ENCODE data around the gene ZNF638. TPM values are rescaled to one million over a fixed set of nuclear protein-coding genes. Genes with fewer than 3 reads are reported as not detected.

ZNF638 gene
- total RNA-seq, 1 experiment from 2014 or later: 106 TPM

DNA sequence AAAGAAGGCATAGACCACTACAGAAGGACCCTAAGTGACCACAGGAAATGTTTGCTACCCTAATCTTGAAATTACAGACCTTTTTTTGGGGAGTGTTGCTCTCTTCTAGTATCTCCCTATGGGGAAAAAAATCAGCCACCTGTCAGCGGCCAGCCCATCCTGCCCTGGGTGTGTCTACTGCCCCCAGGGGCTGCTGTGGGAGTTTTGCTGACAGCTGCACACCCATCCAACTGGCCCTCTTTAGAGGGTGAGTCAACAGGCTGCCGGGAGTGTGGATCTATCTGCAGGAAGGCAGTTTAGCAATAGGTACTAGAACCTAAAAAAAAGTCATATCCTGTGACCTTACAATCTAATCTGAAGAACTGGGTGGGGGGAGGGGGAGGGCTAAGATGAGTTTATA is 121.0 kb downstream of the ZNF638 start:
- no peak for DNase-seq (ENCODE audit: low spot score)
- in situ Hi-C loops (cut with HindIII; ENCODE audit: low sequenced_read_pairs): no loop called here

DNA sequence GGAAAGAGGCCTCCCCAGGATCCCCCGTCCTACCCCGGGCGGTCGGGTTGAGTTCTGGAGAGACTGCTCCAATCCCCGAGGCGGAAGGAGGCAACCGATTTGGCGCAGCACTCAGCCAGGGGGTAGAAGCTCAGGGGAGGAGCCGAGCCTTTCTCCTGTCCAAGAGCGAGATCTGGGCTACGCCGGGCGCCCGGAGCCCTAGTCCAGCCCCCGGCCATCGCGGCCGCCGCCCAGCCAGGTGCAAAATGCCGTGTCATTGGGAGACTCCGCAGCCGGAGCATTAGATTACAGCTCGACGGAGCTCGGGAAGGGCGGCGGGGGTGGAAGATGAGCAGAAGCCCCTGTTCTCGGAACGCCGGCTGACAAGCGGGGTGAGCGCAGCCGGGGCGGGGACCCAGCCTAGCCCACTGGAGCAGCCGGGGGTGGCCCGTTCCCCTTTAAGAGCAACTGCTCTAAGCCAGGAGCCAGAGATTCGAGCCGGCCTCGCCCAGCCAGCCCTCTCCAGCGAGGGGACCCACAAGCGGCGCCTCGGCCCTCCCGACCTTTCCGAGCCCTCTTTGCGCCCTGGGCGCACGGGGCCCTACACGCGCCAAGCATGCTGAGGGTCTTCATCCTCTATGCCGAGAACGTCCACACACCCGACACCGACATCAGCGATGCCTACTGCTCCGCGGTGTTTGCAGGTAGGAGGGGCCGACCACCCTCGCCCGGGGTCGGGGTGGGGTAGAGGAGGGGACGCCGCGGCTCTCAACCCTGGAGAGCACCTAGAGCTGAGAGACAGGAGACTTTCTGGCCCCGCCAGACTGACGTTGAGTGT is 122.0 kb downstream of the ZNF638 start, which contains the start of gene DYSF:
Gene DYSF (plus strand): TSS at position 158 of the 817 bp plus-strand sequence.
- peak; percentile 34 for DNase-seq (ENCODE audit: low spot score)
- in situ Hi-C loops (cut with HindIII; ENCODE audit: low sequenced_read_pairs): no loop called here

DNA sequence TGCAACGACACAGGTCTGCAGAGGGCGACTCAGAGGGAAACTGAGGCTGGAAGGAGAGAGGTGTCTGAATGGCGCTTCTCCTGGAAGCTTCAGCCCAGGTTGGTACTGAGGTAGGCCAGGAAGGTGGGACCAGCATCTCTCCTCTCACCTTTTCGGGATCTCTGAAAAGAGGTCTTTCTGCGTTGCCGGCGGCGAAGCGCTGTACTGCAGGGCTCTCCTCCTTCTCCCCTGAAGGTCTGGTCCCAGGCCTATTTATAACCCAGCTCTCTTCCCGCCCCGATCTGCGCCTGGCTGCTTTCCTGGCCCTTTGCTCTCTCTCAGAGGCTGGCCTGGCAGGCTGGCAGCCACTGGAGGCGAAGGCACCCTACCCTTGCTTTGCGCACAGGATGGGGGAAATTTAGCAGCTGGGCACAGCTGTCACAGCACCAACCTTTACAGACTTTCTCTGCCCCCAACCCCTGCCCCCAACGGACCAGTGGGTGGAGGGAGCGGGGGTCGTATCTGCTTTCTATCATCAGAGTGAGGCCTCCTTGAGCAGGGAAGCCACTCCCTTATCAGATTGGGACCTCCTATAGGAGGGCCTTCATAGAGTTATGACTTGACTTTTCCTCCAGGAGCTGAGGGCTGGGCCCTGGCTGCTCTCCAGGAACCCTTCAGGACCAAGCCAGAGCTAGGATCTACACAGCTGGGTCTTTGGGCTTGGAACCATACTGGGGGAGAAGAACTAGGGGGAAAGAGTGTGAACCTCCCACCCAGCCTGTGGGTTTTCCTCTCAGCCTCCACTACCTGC is 122.8 kb downstream of the ZNF638 start:
- peak; percentile 55 for DNase-seq (ENCODE audit: low spot score)
- in situ Hi-C loops (cut with HindIII; ENCODE audit: low sequenced_read_pairs): no loop called here

DNA sequence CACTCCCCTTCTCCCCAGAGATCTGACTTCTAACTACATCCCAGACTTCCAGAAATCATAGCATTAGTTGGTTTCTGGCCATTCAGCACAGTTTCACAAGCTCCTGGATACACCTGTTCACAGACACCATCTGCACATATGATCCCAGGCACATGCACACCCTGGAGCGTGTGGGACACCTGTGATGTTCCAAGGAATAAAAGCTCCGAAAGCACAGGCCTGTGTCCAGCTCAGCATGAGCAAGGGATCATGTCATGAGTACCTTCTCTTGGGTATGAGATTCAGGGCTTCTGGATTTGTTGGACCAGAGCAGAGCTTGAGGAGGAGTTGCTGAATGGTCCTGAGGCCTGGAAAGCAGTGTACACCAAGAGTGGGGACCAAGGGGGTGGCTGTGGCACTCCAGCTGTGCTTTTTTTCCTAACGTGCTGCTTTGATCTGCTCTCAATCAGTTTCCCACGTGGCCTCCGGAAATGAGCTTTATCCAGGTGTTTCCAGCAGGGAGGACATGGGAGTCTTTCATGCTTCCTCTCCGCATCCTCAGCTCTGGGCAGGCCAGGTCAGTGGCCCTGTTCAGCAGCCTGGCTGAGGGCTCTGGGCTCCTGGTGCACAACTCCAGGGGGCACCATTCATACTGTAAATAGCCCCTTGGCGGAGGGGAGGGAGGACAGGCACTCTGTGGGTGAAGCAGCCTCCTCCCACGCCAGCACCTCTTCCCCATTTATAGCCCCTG is 123.6 kb downstream of the ZNF638 start:
- in situ Hi-C loops (cut with HindIII; ENCODE audit: low sequenced_read_pairs): no loop called here
- no peak for DNase-seq (ENCODE audit: low spot score)

DNA sequence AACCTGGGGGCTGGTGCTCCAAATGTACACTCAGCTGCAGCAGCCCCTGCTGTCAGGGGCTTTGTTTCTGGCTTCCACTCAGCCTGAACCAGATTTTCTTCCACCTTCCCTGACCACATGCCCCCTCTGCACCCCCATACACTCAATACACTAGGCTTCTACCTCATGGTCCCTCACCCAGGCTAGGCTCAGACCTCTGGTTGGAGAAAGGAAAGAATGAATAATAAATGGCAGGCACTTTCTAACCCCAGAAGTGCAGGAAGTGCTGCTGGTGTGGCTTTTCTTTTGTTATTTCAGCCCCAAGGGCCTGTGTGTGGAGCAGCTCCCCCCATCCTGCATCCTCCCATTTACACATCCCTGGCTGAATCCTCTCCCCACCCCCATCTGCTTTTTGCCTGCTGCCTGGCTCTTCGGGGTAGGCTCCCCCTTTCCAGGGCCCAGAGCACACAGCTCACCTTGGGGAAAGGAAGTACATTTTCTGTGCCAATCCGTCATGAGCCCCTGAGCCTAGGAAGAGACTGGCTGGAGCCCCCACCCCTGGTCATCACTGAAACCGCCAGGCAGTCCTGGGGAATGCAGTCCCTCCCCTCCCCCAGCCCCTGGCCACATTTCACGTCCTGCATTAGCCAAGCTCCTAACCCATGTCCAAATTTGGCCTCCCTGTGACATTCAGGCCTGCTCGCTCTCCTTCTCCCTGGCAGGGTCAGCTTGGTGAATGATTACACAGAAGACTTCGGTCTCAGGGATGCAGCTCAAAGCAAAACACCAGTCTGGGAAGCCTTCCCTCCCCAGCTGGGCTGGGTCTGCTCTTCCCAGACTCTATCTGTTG is 124.4 kb downstream of the ZNF638 start:
- in situ Hi-C loops (cut with HindIII; ENCODE audit: low sequenced_read_pairs): no loop called here
- no peak for DNase-seq (ENCODE audit: low spot score)

DNA sequence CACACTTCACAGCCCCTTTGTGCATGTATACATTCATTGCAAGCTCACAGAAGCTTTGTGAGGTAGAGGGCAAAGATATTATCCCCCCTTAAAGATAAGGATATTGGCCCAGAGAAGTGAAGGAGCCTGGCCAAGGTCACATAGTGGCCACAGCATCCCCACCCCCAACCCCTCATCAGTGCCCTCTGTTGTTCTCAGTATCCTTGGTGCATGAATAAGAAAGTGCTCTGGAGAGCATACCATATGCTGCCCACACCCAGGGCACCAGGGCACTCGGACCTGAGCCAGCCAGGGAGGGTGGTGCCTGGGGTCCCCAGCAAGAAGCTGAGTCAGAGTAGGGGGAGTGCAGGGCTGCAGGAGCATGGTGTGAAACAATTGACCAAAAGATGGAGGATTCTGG is 125.0 kb downstream of the ZNF638 start:
- in situ Hi-C loops (cut with HindIII; ENCODE audit: low sequenced_read_pairs): no loop called here

DNA sequence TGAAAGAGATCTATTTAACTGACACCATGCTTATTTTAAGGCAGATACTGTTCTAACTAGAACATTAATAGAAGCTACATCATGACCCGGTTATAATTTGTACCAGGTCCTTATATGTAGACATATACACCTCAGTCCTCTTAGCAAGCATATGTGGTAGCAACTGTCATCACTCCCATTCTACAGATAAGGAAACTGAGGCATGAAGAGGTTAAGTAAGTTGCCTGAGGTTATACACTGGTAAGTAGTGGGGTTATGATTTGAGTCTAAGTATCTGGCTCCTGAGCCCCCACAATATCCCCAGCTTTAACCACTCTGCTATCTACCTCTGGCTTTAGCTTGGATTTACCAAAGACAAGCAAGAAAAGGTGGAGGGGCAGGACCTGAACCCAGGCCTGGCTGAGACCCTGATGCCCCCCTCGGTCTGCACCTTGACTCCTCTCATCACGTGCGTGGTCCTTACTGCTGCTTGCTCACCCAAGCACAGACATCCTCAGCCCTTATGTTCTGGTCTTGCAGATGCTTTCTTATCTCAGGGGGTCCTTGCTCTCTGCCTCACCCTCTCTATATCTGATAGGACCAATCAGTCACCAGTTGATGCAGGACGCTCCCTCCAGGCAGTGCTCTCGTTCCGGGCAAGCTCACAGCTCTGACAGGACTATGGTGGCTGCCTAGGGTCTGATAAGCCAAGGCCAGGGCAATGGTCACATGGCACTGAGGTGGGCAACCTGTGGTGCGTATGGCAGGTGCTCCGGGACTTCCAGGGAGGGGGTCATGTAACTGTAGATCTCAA is 125.7 kb downstream of the ZNF638 start:
- in situ Hi-C loops (cut with HindIII; ENCODE audit: low sequenced_read_pairs): no loop called here
- no peak for DNase-seq (ENCODE audit: low spot score)

More for the DNA sequence above, 125.0 kb downstream of the ZNF638 start:
- DNase-seq (ENCODE audit: low spot score): no peak

DNA sequence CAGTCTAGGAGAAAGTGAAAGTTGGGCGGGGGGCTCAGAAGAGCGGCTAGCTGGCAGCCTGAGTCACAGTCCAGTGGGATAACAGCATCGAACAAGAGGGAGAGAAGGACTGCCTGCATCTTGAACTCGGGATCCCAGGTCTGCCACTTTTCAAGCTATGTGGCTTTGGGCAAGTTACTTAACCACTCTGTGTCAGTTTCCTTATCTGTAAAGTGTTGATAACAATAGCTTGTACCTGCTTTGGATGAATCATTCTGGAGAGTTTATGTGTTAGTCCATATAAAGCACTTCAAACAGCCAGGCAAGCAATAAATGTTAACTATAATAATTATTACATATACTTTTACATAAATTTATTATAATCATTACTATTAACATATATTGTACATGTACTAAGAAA is 126.3 kb downstream of the ZNF638 start:
- in situ Hi-C loops (cut with HindIII; ENCODE audit: low sequenced_read_pairs): no loop called here
- DNase-seq (ENCODE audit: low spot score): no peak

DNA sequence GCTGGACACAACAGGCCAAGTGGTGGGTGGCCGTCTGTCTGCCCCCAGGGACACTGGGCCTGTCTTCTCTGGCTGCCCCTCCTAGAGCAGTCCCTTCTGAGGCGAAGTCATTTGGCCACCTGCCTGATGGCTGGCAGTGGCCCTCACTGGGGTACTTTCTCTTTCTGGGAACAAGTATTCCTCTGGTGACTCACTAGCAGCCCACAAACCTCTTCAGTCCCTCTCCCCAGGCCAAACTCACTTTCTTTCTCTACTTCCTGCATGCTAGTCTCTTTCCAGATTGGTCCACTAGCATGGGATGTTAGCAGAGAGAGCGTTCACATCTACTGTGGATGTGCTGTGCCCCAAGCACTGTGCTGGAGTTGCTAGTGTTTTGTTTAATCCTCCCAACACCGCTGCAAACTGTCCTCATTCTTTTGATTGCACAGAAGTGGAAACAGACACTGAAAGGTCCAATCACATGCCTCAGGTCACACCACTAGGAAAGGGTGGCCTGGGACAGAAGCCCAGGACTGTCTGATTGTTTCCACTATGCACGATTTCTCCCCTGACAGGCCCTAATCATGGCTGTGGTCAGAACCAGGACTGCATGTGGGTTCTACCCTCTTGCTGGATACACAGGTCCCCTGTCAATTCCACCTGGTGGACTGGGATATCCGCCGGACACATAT is 127.0 kb downstream of the ZNF638 start:
- in situ Hi-C loops (cut with HindIII; ENCODE audit: low sequenced_read_pairs): no loop called here
- no peak for DNase-seq (ENCODE audit: low spot score)

DNA sequence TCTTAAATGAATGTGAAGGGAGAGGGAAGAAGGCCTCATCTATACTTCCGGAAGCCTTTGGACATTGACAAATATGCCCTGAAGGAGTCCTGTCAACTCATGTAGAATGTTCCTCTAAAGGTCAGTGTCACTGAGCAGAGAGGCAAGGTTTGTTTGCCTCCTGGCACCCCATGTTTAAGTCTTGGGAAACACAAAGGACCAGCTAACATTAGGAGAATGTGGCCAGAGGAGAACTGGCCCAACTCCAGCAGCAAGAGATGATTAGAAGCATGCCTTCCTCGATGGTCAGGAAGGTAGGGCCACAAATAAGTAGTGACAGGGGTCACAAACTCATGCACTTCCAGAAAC is 127.5 kb downstream of the ZNF638 start:
- no peak for DNase-seq (ENCODE audit: low spot score)
- in situ Hi-C loops (cut with HindIII; ENCODE audit: low sequenced_read_pairs): no loop called here

DNA sequence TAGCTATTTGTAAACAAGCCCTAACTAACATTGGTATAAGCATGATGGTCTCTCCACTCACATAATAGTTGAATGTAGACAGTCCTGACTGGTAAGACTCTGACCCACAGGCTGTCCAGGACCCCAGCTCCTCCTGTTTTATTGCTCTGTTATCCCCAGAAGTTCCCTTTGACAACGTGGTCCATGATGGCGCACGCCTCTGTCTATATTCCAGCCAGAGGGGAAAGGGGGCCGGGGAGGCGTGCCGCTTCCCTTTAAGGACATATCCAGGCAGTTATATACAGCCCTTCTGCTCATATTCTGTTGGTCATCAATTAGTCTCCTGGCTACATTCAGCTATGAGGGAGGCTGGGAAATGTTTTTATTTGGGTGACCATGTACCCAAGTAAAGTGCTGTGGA is 128.5 kb downstream of the ZNF638 start:
- in situ Hi-C loops (cut with HindIII; ENCODE audit: low sequenced_read_pairs): no loop called here
- no peak for DNase-seq (ENCODE audit: low spot score)

DNA sequence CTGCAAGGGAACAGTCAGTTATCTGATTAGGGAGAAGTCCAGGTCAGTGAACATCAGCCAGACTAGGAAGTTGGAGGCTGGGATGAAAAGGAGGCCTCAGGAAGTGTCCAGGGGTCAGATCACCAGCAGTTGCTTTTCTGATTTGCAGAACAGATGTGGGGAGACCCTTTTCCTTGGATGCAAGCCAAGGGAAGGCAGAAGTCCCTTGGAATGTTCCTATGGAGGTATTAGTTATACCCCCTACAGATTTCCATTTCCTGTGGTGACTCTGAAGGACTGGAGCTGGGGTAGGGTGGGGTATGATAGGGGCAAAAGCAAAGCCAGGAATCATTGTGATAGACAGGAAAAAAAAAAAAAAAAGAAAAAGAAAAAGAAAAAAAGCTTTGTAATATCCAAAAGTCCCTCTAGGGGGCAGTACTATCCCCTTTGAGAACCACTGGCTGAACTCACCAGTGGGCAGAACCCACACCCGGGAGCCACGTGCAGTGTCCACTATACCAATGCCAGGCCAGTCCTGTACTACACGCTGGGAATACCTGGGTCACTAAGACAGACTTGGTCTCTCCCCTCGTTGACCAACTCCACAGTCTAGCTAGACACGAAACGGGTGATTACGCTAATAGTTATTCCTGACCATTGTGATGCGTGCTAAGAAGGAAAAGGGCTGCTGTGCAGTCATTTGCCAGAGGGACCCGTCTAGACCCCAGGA is 129.2 kb downstream of the ZNF638 start:
- peak; percentile 16 for DNase-seq (ENCODE audit: low spot score)
- in situ Hi-C loops (cut with HindIII; ENCODE audit: low sequenced_read_pairs): no loop called here

DNA sequence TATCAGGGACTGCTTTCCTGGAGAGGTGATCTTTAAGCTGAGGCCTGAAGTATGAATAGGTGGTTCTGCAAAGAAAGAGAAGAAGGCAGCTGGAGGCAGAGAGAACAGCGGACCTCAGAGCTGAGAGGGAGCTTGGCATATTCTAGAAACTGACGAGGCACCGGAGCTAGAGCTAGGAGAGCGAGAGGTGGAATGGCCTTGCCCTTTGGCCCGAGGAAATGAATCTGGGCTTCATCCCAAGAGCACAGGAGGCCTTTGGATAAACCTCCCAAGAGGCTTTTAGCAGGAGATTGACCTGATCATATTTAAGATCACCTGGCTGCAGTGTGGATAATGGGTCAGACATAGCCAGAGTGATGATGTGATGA is 129.7 kb downstream of the ZNF638 start:
- no peak for DNase-seq (ENCODE audit: low spot score)
- in situ Hi-C loops (cut with HindIII; ENCODE audit: low sequenced_read_pairs): no loop called here

DNA sequence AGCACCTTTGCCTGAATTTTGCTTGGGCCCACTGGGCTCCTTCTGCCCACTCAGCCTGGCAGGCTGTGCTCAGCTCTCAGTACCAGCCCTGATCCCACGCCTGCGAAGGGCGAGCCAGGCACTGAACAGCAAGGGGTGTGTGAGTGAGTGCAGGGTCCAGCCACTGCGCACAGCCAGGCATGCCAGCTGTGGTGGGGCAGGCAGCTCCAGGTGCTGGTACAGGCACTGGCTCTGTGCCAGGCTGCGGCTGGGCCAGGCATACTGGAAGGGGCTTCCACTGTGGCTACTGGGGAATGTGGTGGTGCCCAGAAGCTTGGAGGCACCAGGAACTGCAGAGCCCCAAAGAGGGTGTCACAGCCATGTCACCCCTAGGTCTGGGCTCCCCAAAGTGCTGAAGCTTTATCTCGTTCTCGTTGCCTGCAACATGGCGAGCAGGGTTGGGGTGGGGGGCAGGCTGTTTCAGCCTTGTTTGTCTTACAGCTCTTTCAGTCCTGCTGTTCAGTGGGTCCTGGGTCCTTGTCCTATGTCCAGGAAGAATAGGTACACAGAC is 130.5 kb downstream of the ZNF638 start:
- in situ Hi-C loops (cut with HindIII; ENCODE audit: low sequenced_read_pairs): no loop called here
- no peak for DNase-seq (ENCODE audit: low spot score)

DNA sequence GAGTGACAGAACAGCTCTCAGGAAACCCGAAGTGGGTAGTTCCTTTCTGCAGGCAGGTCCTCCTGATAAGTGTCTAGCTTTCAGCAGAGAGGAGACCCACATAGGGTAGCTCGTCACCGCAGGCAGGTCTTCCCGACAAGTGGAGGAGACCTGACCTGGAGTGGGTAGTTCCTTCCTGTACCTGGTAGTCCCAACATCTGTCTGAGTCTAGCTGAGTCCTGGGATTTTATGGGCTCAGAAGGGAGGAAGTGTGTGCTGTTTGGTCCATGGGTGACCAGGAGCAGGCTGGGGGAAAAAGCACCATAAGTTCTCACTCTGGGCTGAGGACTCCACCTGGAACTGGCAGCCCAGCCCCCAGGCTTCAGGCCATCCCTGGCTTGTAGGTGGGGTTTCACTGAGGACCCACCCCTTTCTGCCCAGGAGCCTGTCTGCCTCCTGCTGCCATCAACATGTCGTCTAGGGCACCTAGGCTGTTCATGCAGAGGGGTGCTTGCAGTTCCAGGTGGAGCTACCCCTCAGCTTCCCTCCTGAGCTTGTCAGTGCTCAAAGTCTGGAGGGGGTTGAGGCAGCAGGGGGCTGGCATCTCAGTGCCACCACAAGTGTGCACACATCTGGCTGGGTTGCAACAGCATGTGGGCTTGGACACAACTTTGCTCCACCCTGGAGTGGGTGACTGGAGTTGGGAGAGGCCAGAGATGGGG is 131.2 kb downstream of the ZNF638 start:
- no peak for DNase-seq (ENCODE audit: low spot score)
- in situ Hi-C loops (cut with HindIII; ENCODE audit: low sequenced_read_pairs): no loop called here

DNA sequence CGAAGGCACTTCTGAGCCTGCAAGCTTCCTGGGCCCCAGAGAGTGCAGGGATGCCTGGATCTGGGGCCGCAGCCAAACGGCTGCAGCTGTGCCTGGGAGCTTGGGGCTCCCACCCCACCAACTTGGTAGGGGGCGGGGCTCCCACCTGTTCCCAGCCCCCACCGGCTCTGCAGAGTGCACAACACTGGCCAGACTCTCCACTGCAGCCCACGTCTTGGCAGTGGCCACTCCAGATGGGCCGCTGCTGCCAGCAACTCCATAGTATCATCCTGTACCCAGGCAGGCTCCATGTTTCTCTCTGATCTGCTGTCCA is 131.7 kb downstream of the ZNF638 start:
- DNase-seq (ENCODE audit: low spot score): no peak
- in situ Hi-C loops (cut with HindIII; ENCODE audit: low sequenced_read_pairs): no loop called here

DNA sequence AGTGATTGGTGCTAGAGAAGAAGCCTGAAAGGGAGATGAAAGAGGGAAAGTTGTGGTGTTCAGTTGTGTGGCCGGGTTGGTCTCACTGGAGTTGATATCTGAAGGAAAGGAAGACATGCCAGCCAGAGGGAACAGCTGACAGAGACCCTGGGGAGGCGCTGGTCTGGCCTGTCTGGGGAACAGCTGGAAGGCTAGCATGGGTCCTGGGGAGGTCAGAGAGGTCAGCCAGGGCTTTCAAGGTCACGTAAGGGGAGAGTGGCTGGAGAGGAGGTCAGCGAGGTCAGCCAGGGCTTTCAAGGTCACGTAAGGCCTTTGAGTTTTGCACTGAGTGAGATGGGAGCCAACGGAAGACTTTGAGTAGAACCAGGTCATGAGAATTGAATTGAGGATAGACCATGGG is 132.8 kb downstream of the ZNF638 start:
- no peak for DNase-seq (ENCODE audit: low spot score)
- in situ Hi-C loops (cut with HindIII; ENCODE audit: low sequenced_read_pairs): no loop called here
